LNCAP (cell line): ENCODE measurements around the gene FAM222A.

Source experiments
- CTCF ChIP-seq: fragments of 450-650 bp; IDR thresholded peaks from 2 replicates; pipeline ENCODE4 v1.5.1; 2017; ENCODE audit warnings: mild to moderate bottlenecking

Gene FAM222A

GRCh38 chr12:109768901-109769670 is 55.5 kb downstream of the FAM222A start:
- no peak for TF ChIP-seq CTCF

GRCh38 chr12:109770104-109770860 is 56.7 kb downstream of the FAM222A start:
- TF ChIP-seq CTCF: no peak

GRCh38 chr12:109770861-109771670 is 57.4 kb downstream of the FAM222A start:
- TF ChIP-seq CTCF: no peak

- TF ChIP-seq CTCF: peak; percentile 41; the same call in 1 of the 2 replicates
Observed at GRCh38 chr12:109771746-109772621, 58.4 kb downstream of the FAM222A start.

- no peak for TF ChIP-seq CTCF
Observed at GRCh38 chr12:109772622-109773321, 59.1 kb downstream of the FAM222A start.

GRCh38 chr12:109773384-109774011 is 59.9 kb downstream of the FAM222A start:
- TF ChIP-seq CTCF: no peak
